HepG2 (cell line): ENCODE results near the gene GLIS2. TPM values are rescaled to one million over a fixed set of nuclear protein-coding genes. Genes with fewer than 3 reads are reported as not detected.
A peak's percentile ranks its signal among the peaks of the same experiment; 100 is the strongest.

Source experiments
- BHLHE40 ChIP-seq: IDR thresholded peaks from 2 replicates; pipeline ENCODE4 v1.6.1; 2011; ENCODE audit warnings: low read length, improper control_type of control experiment
- KDM5B ChIP-seq: sonication (generic); formaldehyde crosslinking; IDR thresholded peaks from 2 replicates; pipeline ENCODE4 v1.4.0; 2020; ENCODE audit warnings: missing genetic modification reagents, mild to moderate bottlenecking, borderline replicate concordance
- SAFB2 ChIP-seq: sonication (generic); formaldehyde crosslinking; IDR thresholded peaks from 2 replicates; pipeline ENCODE4 v1.5.1; 2020; ENCODE audit warnings: missing genetic modification reagents, low read depth, mild to moderate bottlenecking, borderline replicate concordance
- SMC3 ChIP-seq: IDR thresholded peaks from 2 replicates; pipeline ENCODE4 v1.6.1; 2011; ENCODE audit warnings: low read length, improper control_type of control experiment
- SPEN ChIP-seq: sonication (generic); formaldehyde crosslinking; IDR thresholded peaks from 2 replicates; pipeline ENCODE4 v1.5.1; 2020; ENCODE audit warnings: low read depth, mild to moderate bottlenecking, missing genetic modification reagents
- TAF1 ChIP-seq: sonication (generic); formaldehyde crosslinking; IDR thresholded peaks from 2 replicates; pipeline ENCODE4 v1.4.0; 2020; ENCODE audit warnings: missing genetic modification reagents
- ZKSCAN1 ChIP-seq: fragments of 150-350 bp; IDR thresholded peaks from 2 replicates; pipeline ENCODE4 v1.6.1; 2014; ENCODE audit warnings: low read length
- ZNF572 ChIP-seq: sonication (generic); formaldehyde crosslinking; IDR thresholded peaks from 2 replicates; pipeline ENCODE4 v1.5.1; 2020; ENCODE audit warnings: mild to moderate bottlenecking, missing genetic modification reagents
- ZNF605 ChIP-seq: sonication (generic); formaldehyde crosslinking; IDR thresholded peaks from 2 replicates; pipeline ENCODE4 v1.8.0; 2022; ENCODE audit warnings: mild to moderate bottlenecking, missing genetic modification reagents
- ZNF713 ChIP-seq: sonication (generic); formaldehyde crosslinking; IDR thresholded peaks from 2 replicates; pipeline ENCODE4 v1.4.0; 2020; ENCODE audit warnings: mild to moderate bottlenecking, missing genetic modification reagents
- ZNF761 ChIP-seq: sonication (generic); formaldehyde crosslinking; conservative IDR thresholded peaks from 2 replicates; pipeline ENCODE4 v1.4.0; 2020; ENCODE audit warnings: mild to moderate bottlenecking, missing genetic modification reagents
- ZNF777 ChIP-seq: sonication (generic); formaldehyde crosslinking; IDR thresholded peaks from 2 replicates; pipeline ENCODE4 v1.4.0; 2020; ENCODE audit warnings: missing genetic modification reagents
- polyA plus RNA-seq, 8 experiments: library from polyadenylated mRNA; depleted of rRNA in 3 of 8; stranded (reverse) in 7 of 8; unstranded in 1 of 8; fragments of >200 nt; fragmentation: Illumina TruSeq in 4 of 8; extraction: Trizol in 4 of 8; gene quantifications; 2 replicates each; pipeline versions ENCODE4 v1.2.1 to v1.2.3, GENCODE V29; 2011 to 2016; ENCODE audit warnings: low read depth in 4 of 8, missing spikeins in 1 of 8, mixed read lengths in 1 of 8; ENCODE audit not compliant: insufficient read depth in 1 of 8
- total RNA-seq, 5 experiments: library from RNA; depleted of rRNA; stranded (reverse); fragments of >200 nt; fragmentation: Illumina TruSeq; extraction: Trizol; gene quantifications; 2 replicates each; pipeline ENCODE4 v1.2.3, GENCODE V29; 2016; ENCODE audit warnings: low read depth in 1 of 5
- TF ChIP-seq, protein P1 (sequence below): IDR thresholded peaks from 2 replicates; pipeline ENCODE4 v1.4.0; 2020; ENCODE audit warnings: mild to moderate bottlenecking, missing genetic modification reagents
- TF ChIP-seq, protein P2 (sequence below): sonication (generic); formaldehyde crosslinking; IDR thresholded peaks from 2 replicates; pipeline ENCODE4 v1.5.1; 2020; ENCODE audit warnings: missing genetic modification reagents, mild to moderate bottlenecking, borderline replicate concordance
- TF ChIP-seq, protein P3 (sequence below): sonication (generic); formaldehyde crosslinking; IDR thresholded peaks from 2 replicates; pipeline ENCODE4 v1.4.0; 2020; ENCODE audit warnings: missing genetic modification reagents, mild to moderate bottlenecking, borderline replicate concordance
- TF ChIP-seq, protein P4 (sequence below): sonication (generic); IDR thresholded peaks from 2 replicates; pipeline ENCODE4 v1.6.1; 2016; ENCODE audit warnings: low read depth, borderline replicate concordance

Gene GLIS2
- total and polyA plus RNA-seq, 2 of the 13 experiments (the other 11 are each of a cell fraction or from before 2014, with no cell fraction given) = 0.28 to 0.29 TPM

DNA sequence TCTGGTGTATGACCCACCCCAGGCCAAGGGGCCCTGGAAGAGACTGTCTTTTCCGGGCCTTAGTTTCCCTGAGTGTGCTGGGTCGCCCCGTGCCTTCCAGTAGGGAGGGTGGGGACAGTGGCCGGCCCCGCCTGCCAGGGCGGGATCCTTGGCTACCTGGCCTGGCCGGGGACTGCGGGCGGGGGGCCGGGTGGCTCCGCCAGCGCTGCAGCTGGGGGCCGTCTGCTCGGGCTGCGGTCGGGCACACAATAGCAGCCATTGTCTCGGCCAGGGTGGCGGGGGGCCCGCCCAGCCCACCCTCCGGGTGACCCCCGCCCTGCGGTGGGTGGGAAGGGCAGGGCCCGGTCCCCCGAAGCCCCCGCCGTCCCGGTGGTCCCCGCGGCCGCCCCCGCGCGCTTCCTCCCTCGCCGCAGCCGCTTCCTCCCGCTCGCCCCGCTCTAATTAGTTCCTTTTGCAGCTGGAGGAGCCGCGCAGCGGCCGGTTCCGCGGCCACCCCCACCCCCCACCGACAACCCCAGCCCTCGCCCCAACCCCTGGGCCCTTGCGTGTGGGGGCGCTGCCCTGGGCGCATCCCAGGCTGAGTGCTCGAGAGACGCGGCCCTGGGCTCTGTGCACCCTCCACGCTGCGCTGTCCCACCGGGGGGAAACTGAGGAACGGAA, 11.6 kb downstream of the GLIS2 start (continued):
- no peak for TF ChIP-seq SMC3
- peak; percentile 40; the same call in 1 of the 2 replicates for TF ChIP-seq ZNF777 (CRISPR knock-in tag)
- TF ChIP-seq ZNF761 (CRISPR knock-in tag) = 0 out of 2 replicates have a peak, but pooled peaks have one; percentile 26
- TF ChIP-seq, protein P1, sequence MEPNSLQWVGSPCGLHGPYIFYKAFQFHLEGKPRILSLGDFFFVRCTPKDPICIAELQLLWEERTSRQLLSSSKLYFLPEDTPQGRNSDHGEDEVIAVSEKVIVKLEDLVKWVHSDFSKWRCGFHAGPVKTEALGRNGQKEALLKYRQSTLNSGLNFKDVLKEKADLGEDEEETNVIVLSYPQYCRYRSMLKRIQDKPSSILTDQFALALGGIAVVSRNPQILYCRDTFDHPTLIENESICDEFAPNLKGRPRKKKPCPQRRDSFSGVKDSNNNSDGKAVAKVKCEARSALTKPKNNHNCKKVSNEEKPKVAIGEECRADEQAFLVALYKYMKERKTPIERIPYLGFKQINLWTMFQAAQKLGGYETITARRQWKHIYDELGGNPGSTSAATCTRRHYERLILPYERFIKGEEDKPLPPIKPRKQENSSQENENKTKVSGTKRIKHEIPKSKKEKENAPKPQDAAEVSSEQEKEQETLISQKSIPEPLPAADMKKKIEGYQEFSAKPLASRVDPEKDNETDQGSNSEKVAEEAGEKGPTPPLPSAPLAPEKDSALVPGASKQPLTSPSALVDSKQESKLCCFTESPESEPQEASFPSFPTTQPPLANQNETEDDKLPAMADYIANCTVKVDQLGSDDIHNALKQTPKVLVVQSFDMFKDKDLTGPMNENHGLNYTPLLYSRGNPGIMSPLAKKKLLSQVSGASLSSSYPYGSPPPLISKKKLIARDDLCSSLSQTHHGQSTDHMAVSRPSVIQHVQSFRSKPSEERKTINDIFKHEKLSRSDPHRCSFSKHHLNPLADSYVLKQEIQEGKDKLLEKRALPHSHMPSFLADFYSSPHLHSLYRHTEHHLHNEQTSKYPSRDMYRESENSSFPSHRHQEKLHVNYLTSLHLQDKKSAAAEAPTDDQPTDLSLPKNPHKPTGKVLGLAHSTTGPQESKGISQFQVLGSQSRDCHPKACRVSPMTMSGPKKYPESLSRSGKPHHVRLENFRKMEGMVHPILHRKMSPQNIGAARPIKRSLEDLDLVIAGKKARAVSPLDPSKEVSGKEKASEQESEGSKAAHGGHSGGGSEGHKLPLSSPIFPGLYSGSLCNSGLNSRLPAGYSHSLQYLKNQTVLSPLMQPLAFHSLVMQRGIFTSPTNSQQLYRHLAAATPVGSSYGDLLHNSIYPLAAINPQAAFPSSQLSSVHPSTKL (CRISPR knock-in tag) = no peak
- TF ChIP-seq SAFB2 = no peak
- no peak for TF ChIP-seq ZNF572 (CRISPR knock-in tag)
- no peak for TF ChIP-seq BHLHE40
- TF ChIP-seq KDM5B (CRISPR knock-in tag) = no peak
- TF ChIP-seq SPEN (CRISPR knock-in tag) = 0 out of 2 replicates have a peak, but pooled peaks have one; percentile 11
- peak; percentile 14; the same call in 1 of the 2 replicates for TF ChIP-seq ZNF605 (CRISPR knock-in tag)
- no peak for TF ChIP-seq ZKSCAN1
- TF ChIP-seq, protein P2, sequence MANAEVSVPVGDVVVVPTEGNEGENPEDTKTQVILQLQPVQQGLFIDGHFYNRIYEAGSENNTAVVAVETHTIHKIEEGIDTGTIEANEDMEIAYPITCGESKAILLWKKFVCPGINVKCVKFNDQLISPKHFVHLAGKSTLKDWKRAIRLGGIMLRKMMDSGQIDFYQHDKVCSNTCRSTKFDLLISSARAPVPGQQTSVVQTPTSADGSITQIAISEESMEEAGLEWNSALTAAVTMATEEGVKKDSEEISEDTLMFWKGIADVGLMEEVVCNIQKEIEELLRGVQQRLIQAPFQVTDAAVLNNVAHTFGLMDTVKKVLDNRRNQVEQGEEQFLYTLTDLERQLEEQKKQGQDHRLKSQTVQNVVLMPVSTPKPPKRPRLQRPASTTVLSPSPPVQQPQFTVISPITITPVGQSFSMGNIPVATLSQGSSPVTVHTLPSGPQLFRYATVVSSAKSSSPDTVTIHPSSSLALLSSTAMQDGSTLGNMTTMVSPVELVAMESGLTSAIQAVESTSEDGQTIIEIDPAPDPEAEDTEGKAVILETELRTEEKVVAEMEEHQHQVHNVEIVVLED (CRISPR knock-in tag) = no peak
- TF ChIP-seq, protein P3, sequence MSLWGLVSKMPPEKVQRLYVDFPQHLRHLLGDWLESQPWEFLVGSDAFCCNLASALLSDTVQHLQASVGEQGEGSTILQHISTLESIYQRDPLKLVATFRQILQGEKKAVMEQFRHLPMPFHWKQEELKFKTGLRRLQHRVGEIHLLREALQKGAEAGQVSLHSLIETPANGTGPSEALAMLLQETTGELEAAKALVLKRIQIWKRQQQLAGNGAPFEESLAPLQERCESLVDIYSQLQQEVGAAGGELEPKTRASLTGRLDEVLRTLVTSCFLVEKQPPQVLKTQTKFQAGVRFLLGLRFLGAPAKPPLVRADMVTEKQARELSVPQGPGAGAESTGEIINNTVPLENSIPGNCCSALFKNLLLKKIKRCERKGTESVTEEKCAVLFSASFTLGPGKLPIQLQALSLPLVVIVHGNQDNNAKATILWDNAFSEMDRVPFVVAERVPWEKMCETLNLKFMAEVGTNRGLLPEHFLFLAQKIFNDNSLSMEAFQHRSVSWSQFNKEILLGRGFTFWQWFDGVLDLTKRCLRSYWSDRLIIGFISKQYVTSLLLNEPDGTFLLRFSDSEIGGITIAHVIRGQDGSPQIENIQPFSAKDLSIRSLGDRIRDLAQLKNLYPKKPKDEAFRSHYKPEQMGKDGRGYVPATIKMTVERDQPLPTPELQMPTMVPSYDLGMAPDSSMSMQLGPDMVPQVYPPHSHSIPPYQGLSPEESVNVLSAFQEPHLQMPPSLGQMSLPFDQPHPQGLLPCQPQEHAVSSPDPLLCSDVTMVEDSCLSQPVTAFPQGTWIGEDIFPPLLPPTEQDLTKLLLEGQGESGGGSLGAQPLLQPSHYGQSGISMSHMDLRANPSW (CRISPR knock-in tag) = no peak
- TF ChIP-seq ZNF713 (CRISPR knock-in tag) = no peak
- TF ChIP-seq, protein P4, sequence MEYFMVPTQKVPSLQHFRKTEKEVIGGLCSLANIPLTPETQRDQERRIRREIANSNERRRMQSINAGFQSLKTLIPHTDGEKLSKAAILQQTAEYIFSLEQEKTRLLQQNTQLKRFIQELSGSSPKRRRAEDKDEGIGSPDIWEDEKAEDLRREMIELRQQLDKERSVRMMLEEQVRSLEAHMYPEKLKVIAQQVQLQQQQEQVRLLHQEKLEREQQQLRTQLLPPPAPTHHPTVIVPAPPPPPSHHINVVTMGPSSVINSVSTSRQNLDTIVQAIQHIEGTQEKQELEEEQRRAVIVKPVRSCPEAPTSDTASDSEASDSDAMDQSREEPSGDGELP = peak; percentile 47; the same call in 1 of the 2 replicates
- TF ChIP-seq TAF1 (CRISPR knock-in tag) = no peak
